Neural cell (in vitro differentiated cells): ENCODE results near the gene OR13A1. TPM values are rescaled to one million over a fixed set of nuclear protein-coding genes. Genes with fewer than 3 reads are reported as not detected.
"Not testable (repeated sequence)": the region's sequence is repeated elsewhere in the genome, so short reads cannot be mapped to it uniquely, and the experiment has no call there.

ENCODE experiments used
- H2AFZ ChIP-seq: fragments of 200-600, 300-800 bp; sonication (generic), shearing (Covaris generic); 2 replicates; pipeline ENCODE4 v1.6.0; 2014; ENCODE audit warnings: low read depth, mild to moderate bottlenecking, antibody characterized with exemption, low read length, moderate library complexity
- H3F3A ChIP-seq: fragments of 200-600 bp; shearing (Covaris generic); 2 replicates; pipeline ENCODE4 v1.6.1; 2016; ENCODE audit warnings: mild to moderate bottlenecking, moderate library complexity, mixed read lengths, antibody characterized with exemption, low read length; ENCODE audit not compliant: insufficient read depth, poor library complexity, severe bottlenecking
- H3K27ac ChIP-seq: fragments of 200-600, 300-800 bp; sonication (generic), shearing (Covaris generic); 2 replicates; pipeline ENCODE4 v1.5.1; 2014; ENCODE audit warnings: mild to moderate bottlenecking, low read length, moderate library complexity
- H3K27me3 ChIP-seq: fragments of 300-800, 200-600 bp; sonication (generic), shearing (Covaris generic); 2 replicates; pipeline ENCODE4 v1.6.0; 2014; ENCODE audit warnings: mild to moderate bottlenecking, low read depth, low read length, moderate library complexity; ENCODE audit not compliant: insufficient read depth
- H3K36me3 ChIP-seq: fragments of 300-800, 200-600 bp; sonication (generic), shearing (Covaris generic); 2 replicates; pipeline ENCODE4 v1.5.1; 2014; ENCODE audit warnings: mild to moderate bottlenecking, antibody characterized with exemption, low read length, moderate library complexity; ENCODE audit not compliant: insufficient read depth
- H3K4me2 ChIP-seq: fragments of 300-800, 200-600 bp; sonication (generic), shearing (Covaris generic); 2 replicates; pipeline ENCODE4 v1.6.0; 2014; ENCODE audit warnings: mild to moderate bottlenecking, low read length
- H3K4me3 ChIP-seq: fragments of 300-800, 200-600 bp; sonication (generic), shearing (Covaris generic); 2 replicates; pipeline ENCODE4 v1.5.1; 2014; ENCODE audit warnings: mild to moderate bottlenecking, low read length, moderate library complexity
- H3K79me2 ChIP-seq: fragments of 200-600 bp; shearing (Covaris generic); replicated peaks from 2 replicates; pipeline ENCODE4 v1.6.0; 2014; ENCODE audit warnings: mild to moderate bottlenecking, low read length, moderate library complexity; ENCODE audit not compliant: insufficient read depth
- H3K9ac ChIP-seq: fragments of 300-800, 200-600 bp; sonication (generic), shearing (Covaris generic); 2 replicates; pipeline ENCODE4 v1.6.1; 2016; ENCODE audit warnings: mild to moderate bottlenecking, low read length, mixed read lengths
- H3K9me2 ChIP-seq: fragments of 200-600 bp; shearing (Covaris generic); 2 replicates; pipeline ENCODE4 v1.6.1; 2016; ENCODE audit warnings: mild to moderate bottlenecking, low read length, mixed read lengths; ENCODE audit not compliant: insufficient read depth
- H3K9me3 ChIP-seq: fragments of 200-600, 300-800 bp; sonication (generic), shearing (Covaris generic); 2 replicates; pipeline ENCODE4 v1.6.1; 2016; ENCODE audit warnings: mild to moderate bottlenecking, mixed run types, low read length, moderate library complexity, mixed read lengths
- H4K20me1 ChIP-seq: fragments of 200-600 bp; shearing (Covaris generic); 2 replicates; pipeline ENCODE4 v1.6.1; 2016; ENCODE audit warnings: mild to moderate bottlenecking, mixed run types; ENCODE audit not compliant: insufficient read depth
- EP300 ChIP-seq: fragments of 450-650 bp; conservative IDR thresholded peaks from 2 replicates; pipeline ENCODE4 v1.6.1; 2014; ENCODE audit warnings: antibody characterized with exemption, mild to moderate bottlenecking, moderate library complexity; ENCODE audit not compliant: poor library complexity, severe bottlenecking
- EZH2 ChIP-seq: fragments of 200-600, 300-800 bp; shearing (Covaris generic), sonication (generic); IDR thresholded peaks from 2 replicates; pipeline ENCODE4 v1.6.1; 2014; ENCODE audit warnings: antibody characterized with exemption, low read length, borderline replicate concordance, mild to moderate bottlenecking; ENCODE audit not compliant: insufficient read depth, poor library complexity, severe bottlenecking
- MXI1 ChIP-seq: fragments of 450-650 bp; conservative IDR thresholded peaks from 2 replicates; pipeline ENCODE4 v1.6.1; 2014; ENCODE audit warnings: antibody characterized with exemption, mild to moderate bottlenecking; ENCODE audit not compliant: poor library complexity, severe bottlenecking
- POLR2AphosphoS5 ChIP-seq: IDR thresholded peaks from 2 replicates; pipeline ENCODE4 v1.6.1; 2012
- RAD21 ChIP-seq: fragments of 450-650 bp; conservative IDR thresholded peaks from 2 replicates; pipeline ENCODE4 v1.6.1; 2014; ENCODE audit warnings: antibody characterized with exemption, mild to moderate bottlenecking, moderate library complexity
- SMC3 ChIP-seq: fragments of 450-650 bp; conservative IDR thresholded peaks from 2 replicates; pipeline ENCODE4 v1.6.1; 2014; ENCODE audit warnings: antibody characterized with exemption, mild to moderate bottlenecking, moderate library complexity; ENCODE audit not compliant: poor library complexity
- TAF1 ChIP-seq: IDR thresholded peaks from 2 replicates; pipeline ENCODE4 v1.6.1; 2012; ENCODE audit warnings: low read depth
- polyA plus RNA-seq: library from polyadenylated mRNA; depleted of rRNA; stranded (reverse); fragments of >200 nt; gene quantifications from 2 replicates; pipeline ENCODE4 v1.2.3, GENCODE V29; 2014
- TF ChIP-seq, protein P1 (sequence below): IDR thresholded peaks from 2 replicates; pipeline ENCODE4 v1.6.1; 2012; ENCODE audit warnings: borderline replicate concordance
- TF ChIP-seq, protein P2 (sequence below): fragments of 450-650 bp; IDR thresholded peaks from 2 replicates; pipeline ENCODE4 v1.5.1; 2014; ENCODE audit warnings: antibody characterized with exemption, mild to moderate bottlenecking, moderate library complexity; ENCODE audit not compliant: poor library complexity, severe bottlenecking

Gene OR13A1
- polyA plus RNA-seq, 1 donor from 2014 or later: 0.11 TPM

DNA sequence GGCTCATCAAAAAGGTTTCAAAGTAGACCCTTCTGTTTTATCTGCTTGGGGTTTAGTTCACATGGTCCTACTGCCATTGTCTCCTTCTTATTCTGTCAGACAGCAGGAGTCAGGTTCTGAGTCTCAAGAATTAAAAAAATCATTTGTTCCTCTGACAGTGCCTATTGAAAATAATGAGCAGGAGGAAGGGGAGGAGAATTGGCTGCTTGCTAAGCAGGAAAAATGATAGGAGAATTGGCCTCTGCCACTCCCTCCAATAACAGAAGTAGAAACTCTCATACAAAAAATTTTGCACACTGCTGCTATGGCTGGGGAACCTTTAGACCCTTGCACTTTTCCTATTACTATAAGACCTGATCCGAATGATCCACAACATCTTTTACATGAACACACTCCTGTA lies 35.7 kb downstream of the OR13A1 start:
- no peaks in the 10 kb centered on the region for H4K20me1 ChIP-seq
- no peak overlapping the region for H3K9ac ChIP-seq
- H2AFZ ChIP-seq: no peak overlapping the region
- no peaks in the 10 kb centered on the region for H3K9me3 ChIP-seq
- H3K27ac ChIP-seq: no peak overlapping the region
- H3K36me3 ChIP-seq: no peaks in the 10 kb centered on the region
- H3K4me3 ChIP-seq: no peak overlapping the region
- no peaks in the 10 kb centered on the region for H3K9me2 ChIP-seq
- H3K4me2 ChIP-seq: no peak overlapping the region
- no peaks in the 10 kb centered on the region for H3F3A ChIP-seq
- TF ChIP-seq RAD21 (no peak), POLR2AphosphoS5 (no peak), SMC3 (no peak), EZH2 (no peak), MXI1 (no peak), EP300 (no peak), TAF1 (no peak)
- TF ChIP-seq, protein P1, sequence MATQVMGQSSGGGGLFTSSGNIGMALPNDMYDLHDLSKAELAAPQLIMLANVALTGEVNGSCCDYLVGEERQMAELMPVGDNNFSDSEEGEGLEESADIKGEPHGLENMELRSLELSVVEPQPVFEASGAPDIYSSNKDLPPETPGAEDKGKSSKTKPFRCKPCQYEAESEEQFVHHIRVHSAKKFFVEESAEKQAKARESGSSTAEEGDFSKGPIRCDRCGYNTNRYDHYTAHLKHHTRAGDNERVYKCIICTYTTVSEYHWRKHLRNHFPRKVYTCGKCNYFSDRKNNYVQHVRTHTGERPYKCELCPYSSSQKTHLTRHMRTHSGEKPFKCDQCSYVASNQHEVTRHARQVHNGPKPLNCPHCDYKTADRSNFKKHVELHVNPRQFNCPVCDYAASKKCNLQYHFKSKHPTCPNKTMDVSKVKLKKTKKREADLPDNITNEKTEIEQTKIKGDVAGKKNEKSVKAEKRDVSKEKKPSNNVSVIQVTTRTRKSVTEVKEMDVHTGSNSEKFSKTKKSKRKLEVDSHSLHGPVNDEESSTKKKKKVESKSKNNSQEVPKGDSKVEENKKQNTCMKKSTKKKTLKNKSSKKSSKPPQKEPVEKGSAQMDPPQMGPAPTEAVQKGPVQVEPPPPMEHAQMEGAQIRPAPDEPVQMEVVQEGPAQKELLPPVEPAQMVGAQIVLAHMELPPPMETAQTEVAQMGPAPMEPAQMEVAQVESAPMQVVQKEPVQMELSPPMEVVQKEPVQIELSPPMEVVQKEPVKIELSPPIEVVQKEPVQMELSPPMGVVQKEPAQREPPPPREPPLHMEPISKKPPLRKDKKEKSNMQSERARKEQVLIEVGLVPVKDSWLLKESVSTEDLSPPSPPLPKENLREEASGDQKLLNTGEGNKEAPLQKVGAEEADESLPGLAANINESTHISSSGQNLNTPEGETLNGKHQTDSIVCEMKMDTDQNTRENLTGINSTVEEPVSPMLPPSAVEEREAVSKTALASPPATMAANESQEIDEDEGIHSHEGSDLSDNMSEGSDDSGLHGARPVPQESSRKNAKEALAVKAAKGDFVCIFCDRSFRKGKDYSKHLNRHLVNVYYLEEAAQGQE: no peak
- TF ChIP-seq, protein P2, sequence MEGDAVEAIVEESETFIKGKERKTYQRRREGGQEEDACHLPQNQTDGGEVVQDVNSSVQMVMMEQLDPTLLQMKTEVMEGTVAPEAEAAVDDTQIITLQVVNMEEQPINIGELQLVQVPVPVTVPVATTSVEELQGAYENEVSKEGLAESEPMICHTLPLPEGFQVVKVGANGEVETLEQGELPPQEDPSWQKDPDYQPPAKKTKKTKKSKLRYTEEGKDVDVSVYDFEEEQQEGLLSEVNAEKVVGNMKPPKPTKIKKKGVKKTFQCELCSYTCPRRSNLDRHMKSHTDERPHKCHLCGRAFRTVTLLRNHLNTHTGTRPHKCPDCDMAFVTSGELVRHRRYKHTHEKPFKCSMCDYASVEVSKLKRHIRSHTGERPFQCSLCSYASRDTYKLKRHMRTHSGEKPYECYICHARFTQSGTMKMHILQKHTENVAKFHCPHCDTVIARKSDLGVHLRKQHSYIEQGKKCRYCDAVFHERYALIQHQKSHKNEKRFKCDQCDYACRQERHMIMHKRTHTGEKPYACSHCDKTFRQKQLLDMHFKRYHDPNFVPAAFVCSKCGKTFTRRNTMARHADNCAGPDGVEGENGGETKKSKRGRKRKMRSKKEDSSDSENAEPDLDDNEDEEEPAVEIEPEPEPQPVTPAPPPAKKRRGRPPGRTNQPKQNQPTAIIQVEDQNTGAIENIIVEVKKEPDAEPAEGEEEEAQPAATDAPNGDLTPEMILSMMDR: no peak
- no peaks in the 10 kb centered on the region for H3K79me2 ChIP-seq
- no peaks in the 10 kb centered on the region for H3K27me3 ChIP-seq

DNA sequence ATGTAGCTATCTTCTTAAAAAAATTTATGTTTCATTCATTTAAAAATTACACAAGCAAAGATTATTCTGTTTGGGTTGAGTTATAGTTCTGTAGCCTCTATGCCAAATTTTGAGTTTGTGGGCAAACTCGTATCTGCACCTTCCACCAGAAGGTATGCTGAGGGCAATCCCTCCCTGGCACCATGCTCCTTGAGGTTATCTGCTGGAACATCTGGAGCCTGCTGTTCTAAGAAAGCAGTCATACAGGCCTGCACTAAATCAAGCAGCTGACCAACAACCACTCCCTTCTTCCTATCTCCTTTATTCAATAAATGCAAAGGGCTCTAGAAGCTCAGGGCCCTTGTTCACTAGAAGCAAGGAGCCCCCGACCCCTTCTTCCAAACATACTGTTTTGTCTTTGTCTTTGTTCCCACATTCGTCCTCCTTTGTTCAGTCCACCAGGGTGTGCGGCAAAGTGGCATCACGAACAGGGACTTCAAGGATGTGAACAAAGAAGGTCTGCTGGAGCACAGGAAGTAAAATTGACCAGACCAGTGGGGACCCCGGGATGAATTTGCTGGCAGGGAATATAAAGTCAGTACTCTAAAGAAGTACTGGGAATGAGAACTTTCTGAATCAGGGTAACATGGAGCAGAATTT lies 36.4 kb downstream of the OR13A1 start:
- Histone ChIP-seq H3K36me3 (no peaks in the 10 kb centered on the region), H3K4me2 (no peak overlapping the region), H3K27me3 (no peaks in the 10 kb centered on the region), H3K9ac (no peak overlapping the region), H3K27ac (no peak overlapping the region), H3K4me3 (no peak overlapping the region), H3K9me3 (no peaks in the 10 kb centered on the region), H2AFZ (no peak overlapping the region), H4K20me1 (no peaks in the 10 kb centered on the region), H3K9me2 (no peaks in the 10 kb centered on the region), H3F3A (no peaks in the 10 kb centered on the region), H3K79me2 (no peaks in the 10 kb centered on the region)
- TF ChIP-seq RAD21: no peak
- no peak for TF ChIP-seq POLR2AphosphoS5
- TF ChIP-seq, protein P1: no peak
- no peak for TF ChIP-seq SMC3
- TF ChIP-seq EZH2: no peak
- no peak for TF ChIP-seq MXI1
- TF ChIP-seq, protein P2: no peak
- TF ChIP-seq TAF1: no peak

DNA sequence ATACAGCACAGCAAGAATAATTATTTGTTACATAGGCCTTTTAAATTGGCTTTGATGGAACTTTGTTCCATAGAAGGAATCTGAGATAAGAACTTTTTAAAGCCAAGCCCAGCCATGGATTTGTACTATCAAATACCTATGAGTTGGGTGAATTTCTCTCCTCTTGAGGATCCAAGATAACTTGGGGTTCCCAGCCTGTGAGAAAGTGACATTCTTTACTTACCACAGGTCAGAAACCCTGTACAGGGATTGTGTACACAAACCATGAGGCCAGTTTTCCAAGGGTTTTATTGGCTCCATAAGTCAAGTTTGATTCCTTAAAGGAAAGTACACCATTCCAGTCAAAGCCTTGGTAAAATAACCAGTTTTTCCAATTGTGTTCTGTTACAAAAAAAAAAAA lies 39.3 kb downstream of the OR13A1 start:
- H4K20me1 ChIP-seq, H3K36me3 ChIP-seq, H2AFZ ChIP-seq, H3K9ac ChIP-seq, H3K79me2 ChIP-seq, H3K27me3 ChIP-seq, H3K27ac ChIP-seq, H3K4me3 ChIP-seq, H3K9me3 ChIP-seq, H3K4me2 ChIP-seq, H3F3A ChIP-seq, H3K9me2 ChIP-seq: not testable (repeated sequence)
